ENCODE data around the gene MYO5B. TPM values are rescaled to one million over a fixed set of nuclear protein-coding genes. Genes with fewer than 3 reads are reported as not detected.

Gene MYO5B
- total RNA-seq, 2 experiments from 2014 or later = not detected

DNA sequence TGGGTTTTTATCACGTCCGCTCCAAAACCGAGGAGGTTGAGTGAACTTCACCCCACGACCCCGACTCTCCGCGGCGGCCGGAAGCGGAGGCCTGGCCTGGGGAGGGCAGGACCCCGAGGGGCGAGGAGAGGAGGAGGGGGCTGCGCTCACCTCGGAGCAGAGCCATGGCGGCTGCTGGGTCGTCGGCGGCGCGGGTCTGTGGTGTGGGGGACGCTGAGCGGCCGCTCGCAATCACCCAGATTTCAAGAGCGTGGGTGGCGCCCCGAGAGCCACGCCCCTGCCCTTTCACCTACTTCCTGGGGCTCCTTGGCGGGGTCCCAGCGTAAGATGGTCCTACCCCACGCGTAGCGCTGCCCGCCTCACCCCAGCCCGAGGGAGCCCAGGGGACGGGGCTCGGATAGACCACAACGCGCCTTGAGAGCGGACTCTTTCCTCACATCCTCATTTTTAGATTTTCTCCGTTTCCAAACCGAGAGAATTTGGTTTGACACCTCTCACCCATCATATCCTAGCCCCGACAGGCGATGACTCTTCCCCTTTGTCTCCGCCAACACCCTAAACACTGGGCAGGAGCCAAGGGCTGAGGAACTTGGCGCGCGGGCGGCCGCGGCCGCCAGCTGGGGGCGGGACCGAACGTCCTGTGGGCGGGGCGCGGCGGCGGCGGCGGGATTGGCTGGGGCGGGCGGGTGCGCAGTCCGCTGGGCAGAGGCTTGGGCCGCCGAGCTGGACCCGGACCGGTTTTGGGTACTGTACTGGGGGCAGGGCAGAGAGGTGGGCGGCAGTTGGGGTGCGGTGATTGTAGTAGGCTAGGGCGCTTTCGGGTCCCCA is 381.4 kb downstream of the MYO5B start, which contains the start of gene ACAA2:
Gene ACAA2 (minus strand): TSS at position 215 of the 828 bp plus-strand sequence. CDS start 49 bp downstream, at position 166.
- intact Hi-C loops (cut with micrococcal nuclease; ENCODE audit: unreplicated experiment) = loop anchor here (5.0 to 10.0 kb wide), 2 partner anchors 321 to 561 kb away; partner anchors contain the start of genes RPL17 and SKA1
- CTCF ChIA-PET (ENCODE audit: unreplicated experiment) = no interaction called here
- Histone ChIP-seq H3K79me2 (ENCODE audit: insufficient read depth, low read depth, low read length) (peaks cover 35% of the 10 kb centered on the region; the same call in 1 of the 2 replicates), H3K4me3 (ENCODE audit: low read depth, low read length, poor library complexity, severe bottlenecking) (peak within 1 kb of the TSS; percentile 85), H3K27ac (ENCODE audit: low read depth, low read length, poor library complexity, severe bottlenecking) (peak within 1 kb of the TSS; percentile 88), H4K20me1 (ENCODE audit: insufficient read depth, low read length) (no peaks in the 10 kb centered on the region), H2AFZ (ENCODE audit: low read length) (peak within 1 kb of the TSS; percentile 87), H3K36me3 (ENCODE audit: insufficient read depth, low read length) (no peaks in the 10 kb centered on the region; the same call in 1 of the 2 replicates), H3K4me2 (ENCODE audit: low read length) (peak within 1 kb of the TSS; percentile 90), H3K9me3 (ENCODE audit: low read length) (no peaks in the 10 kb centered on the region), H3K9me2 (ENCODE audit: insufficient read depth, low read length) (no peaks in the 10 kb centered on the region), H3K4me1 (ENCODE audit: insufficient read depth, low read length, poor library complexity, severe bottlenecking) (peaks cover 9% of the 10 kb centered on the region)
- DNase-seq (ENCODE audit: low spot score) = peak; percentile 70
- TF ChIP-seq, protein P1, sequence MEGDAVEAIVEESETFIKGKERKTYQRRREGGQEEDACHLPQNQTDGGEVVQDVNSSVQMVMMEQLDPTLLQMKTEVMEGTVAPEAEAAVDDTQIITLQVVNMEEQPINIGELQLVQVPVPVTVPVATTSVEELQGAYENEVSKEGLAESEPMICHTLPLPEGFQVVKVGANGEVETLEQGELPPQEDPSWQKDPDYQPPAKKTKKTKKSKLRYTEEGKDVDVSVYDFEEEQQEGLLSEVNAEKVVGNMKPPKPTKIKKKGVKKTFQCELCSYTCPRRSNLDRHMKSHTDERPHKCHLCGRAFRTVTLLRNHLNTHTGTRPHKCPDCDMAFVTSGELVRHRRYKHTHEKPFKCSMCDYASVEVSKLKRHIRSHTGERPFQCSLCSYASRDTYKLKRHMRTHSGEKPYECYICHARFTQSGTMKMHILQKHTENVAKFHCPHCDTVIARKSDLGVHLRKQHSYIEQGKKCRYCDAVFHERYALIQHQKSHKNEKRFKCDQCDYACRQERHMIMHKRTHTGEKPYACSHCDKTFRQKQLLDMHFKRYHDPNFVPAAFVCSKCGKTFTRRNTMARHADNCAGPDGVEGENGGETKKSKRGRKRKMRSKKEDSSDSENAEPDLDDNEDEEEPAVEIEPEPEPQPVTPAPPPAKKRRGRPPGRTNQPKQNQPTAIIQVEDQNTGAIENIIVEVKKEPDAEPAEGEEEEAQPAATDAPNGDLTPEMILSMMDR (conservative IDR thresholded peaks at IDR 0.05; ENCODE audit: low read length) = no peak
- POLR2A ChIA-PET = interaction anchor here (0.6 to 1.0 kb wide), 3 partner anchors 23 to 327 kb away, joined by 4 to 8 read pairs (median 6); partner anchors contain the start of gene C18orf32
- BruUV-seq (replicated peaks) = no TSS peak

DNA sequence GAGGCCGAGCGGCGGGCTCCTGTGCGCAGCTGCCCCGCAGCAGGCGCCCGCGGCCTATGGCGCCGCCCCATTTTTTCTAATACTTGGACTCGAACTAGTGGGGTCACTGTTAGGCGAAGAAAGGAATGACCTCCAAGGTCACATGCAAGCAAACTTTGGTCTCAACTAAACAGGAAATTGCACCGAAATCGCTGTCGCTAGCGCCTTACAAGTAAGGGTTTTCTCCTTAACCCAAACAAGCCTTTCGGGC is 382.0 kb downstream of the MYO5B start:
- no peaks in the 10 kb centered on the region; the same call in 1 of the 2 replicates for H3K36me3 ChIP-seq (ENCODE audit: insufficient read depth, low read length)
- H3K9me2 ChIP-seq (ENCODE audit: insufficient read depth, low read length) = no peaks in the 10 kb centered on the region
- H3K27ac ChIP-seq (ENCODE audit: low read depth, low read length, poor library complexity, severe bottlenecking) = peak overlapping the region; percentile 88
- H3K9me3 ChIP-seq (ENCODE audit: low read length) = no peaks in the 10 kb centered on the region
- peak overlapping the region; percentile 85 for H3K4me3 ChIP-seq (ENCODE audit: low read depth, low read length, poor library complexity, severe bottlenecking)
- peak; percentile 49 for DNase-seq (ENCODE audit: low spot score)
- H4K20me1 ChIP-seq (ENCODE audit: insufficient read depth, low read length) = no peaks in the 10 kb centered on the region
- POLR2A ChIA-PET = interaction anchor here (0.6 kb wide), 1 partner anchor 326 kb away, joined by 6 read pairs; no protein-coding TSS in a partner anchor
- H3K4me2 ChIP-seq (ENCODE audit: low read length) = peak overlapping the region; percentile 90
- BruUV-seq (replicated peaks) = no TSS peak
- H3K79me2 ChIP-seq (ENCODE audit: insufficient read depth, low read depth, low read length) = peaks cover 35% of the 10 kb centered on the region; the same call in 1 of the 2 replicates
- CTCF ChIA-PET (ENCODE audit: unreplicated experiment) = no interaction called here
- H3K4me1 ChIP-seq (ENCODE audit: insufficient read depth, low read length, poor library complexity, severe bottlenecking) = peaks cover 9% of the 10 kb centered on the region
- intact Hi-C loops (cut with micrococcal nuclease; ENCODE audit: unreplicated experiment) = loop anchor here (5.0 to 10.0 kb wide), 2 partner anchors 321 to 562 kb away; partner anchors contain the start of genes RPL17 and SKA1
- TF ChIP-seq, protein P1 (conservative IDR thresholded peaks at IDR 0.05; ENCODE audit: low read length) = no peak
- no peak for TF ChIP-seq EZH2phosphoT487 (IDR thresholded peaks at IDR 0.05; ENCODE audit: borderline replicate concordance, low read depth, low read length)
- peak overlapping the region; percentile 87 for H2AFZ ChIP-seq (ENCODE audit: low read length)
